DOHH2 (cell line): ENCODE results near the gene TBATA.

Experiments used
- CTCF ChIP-seq: fragments of 200-600 bp; sonication (generic); IDR thresholded peaks from one replicate; pipeline ENCODE4 v1.5.1; 2014; ENCODE audit warnings: antibody characterized with exemption, mild to moderate bottlenecking, low read depth, low read length; ENCODE audit not compliant: poor library complexity, severe bottlenecking
- EZH2phosphoT487 ChIP-seq: fragments of 200-600 bp; sonication (generic); IDR thresholded peaks from 2 replicates; pipeline ENCODE4 v1.6.1; 2017; ENCODE audit warnings: borderline replicate concordance, mild to moderate bottlenecking, antibody characterized with exemption, low read length, moderate library complexity, mixed read lengths

GRCh38 chr10:70763567-70763966, 21.6 kb downstream of the TBATA start:
- TF ChIP-seq CTCF = no peak
- TF ChIP-seq EZH2phosphoT487 = no peak
